C4-2B (cell line): Measurements from ENCODE around the gene XRRA1.

Experiments used
- CTCF ChIP-seq: fragments of 450-650 bp; conservative IDR thresholded peaks from 2 replicates; pipeline ENCODE4 v1.5.1; 2017; ENCODE audit warnings: mild to moderate bottlenecking
- ZFX ChIP-seq: fragments of 450-650 bp; IDR thresholded peaks from 2 replicates; pipeline ENCODE4 v1.6.1; 2017

DNA sequence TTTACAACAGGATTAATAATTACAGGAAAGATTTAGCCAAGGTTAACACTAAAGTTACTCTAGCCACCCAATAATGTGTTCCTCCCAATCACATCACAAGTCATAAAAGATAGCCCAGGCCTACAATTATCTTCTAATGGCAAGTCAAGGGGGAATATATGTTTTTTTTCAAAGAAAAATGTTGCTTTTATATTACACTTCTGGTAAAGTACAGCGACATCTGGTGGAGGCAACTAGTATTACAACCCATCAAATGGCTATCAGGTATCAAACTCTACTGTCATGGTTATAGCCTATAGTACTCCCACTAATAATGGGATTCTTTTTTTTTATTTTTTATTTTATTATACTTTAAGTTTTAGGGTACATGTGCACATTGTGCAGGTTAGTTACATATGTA lies 71.8 kb downstream of the XRRA1 start:
- peak; percentile 84 for TF ChIP-seq CTCF
- TF ChIP-seq ZFX: no peak
